ENCODE data around the gene NTF3. TPM values are rescaled to one million over a fixed set of nuclear protein-coding genes. Genes with fewer than 3 reads are reported as not detected.

The NTF3 gene
- 1 to 10 TPM in 2 of 4 donors, under 1 TPM in 2; 0.53 to 1.9 (median 1.3) TPM for total RNA-seq
- 1.7 TPM for polyA plus RNA-seq
- long read RNA-seq, donor 1, partial matches to known transcripts, result 0 of 1 reads
- long read RNA-seq, donor 1, other reads (novel, unspliced or antisense), result 0 of 1 reads
- long read RNA-seq, donor 2, partial matches to known transcripts, result 0 of 1 reads
- long read RNA-seq, donor 2, other reads (novel, unspliced or antisense), result 1 of 1 reads
- long read RNA-seq, donor 3, result 0 reads
- long read RNA-seq, donor 4, partial matches to known transcripts, result 0 of 1 reads
- long read RNA-seq, donor 4, other reads (novel, unspliced or antisense), result 0 of 1 reads

DNA sequence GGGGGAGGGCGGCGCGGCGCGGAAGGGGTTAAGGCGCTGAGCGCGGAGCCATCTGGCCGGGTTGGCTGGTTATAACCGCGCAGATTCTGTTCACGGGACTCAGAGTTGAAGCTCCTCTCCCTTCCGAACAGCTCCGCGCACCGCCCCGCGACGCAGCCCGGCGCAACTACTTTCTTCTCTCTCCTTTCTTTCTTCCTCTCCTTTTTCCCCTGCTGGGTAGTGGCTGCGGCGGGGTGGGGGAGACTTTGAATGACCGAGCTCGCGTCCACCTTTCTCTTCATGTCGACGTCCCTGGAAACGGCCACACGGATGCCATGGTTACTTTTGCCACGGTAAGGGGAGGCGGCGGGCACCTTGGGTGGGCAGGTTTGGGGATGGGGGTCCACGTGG lies at the start of gene NTF3:
NTF3 (plus strand) TSS at position 98 of the 390 bp plus-strand sequence; CDS start at position 315, 217 bp downstream.
- peak within 1 kb of the TSS; percentile 88 for H3K4me3 ChIP-seq (ENCODE audit: low read length)
- under 1% methylated on average over 34 of the region's 34 CpGs for WGBS
- H3K9me3 ChIP-seq (ENCODE audit: control insufficient read depth, low read length), result no peaks in the 10 kb centered on the region
- no peaks in the 10 kb centered on the region for H3K27me3 ChIP-seq (ENCODE audit: control insufficient read depth, insufficient read depth)
- H3K4me1 ChIP-seq (ENCODE audit: control insufficient read depth, insufficient read depth, low read length), result peaks cover 5% of the 10 kb centered on the region
- no peak within 1 kb of the TSS for H3K27ac ChIP-seq (ENCODE audit: low read length)
- intact Hi-C loops (cut with DNase I), result loop anchor here in 1 of 4 donors (10.0 kb wide), 1 partner anchor 363 kb away; no protein-coding TSS in a partner anchor
- ATAC-seq, result peak; percentile 59 to 70
- peak; percentile 25 to 75 (median 73) for DNase-seq

DNA sequence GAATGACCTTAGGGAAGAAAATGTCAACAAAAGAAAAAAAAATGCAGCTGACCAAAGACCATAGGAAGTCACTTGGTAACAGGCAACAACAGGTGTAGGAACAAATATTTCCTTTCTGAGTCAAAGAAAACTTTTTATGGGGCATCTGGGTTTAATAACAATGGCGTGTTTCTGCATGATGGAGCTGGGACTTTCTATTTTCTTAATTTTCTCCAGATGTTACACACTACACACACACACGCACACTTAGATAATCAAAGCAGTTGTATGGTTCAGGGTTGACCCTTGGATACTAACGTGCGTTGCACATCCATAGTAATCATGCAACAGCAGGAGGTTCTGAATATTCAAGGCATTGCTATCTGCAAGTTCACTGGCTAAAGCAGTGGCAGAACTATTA lies 47.9 kb upstream of the NTF3 start:
- DNase-seq, result no peak
- 88% methylated on average over 4 of the region's 4 CpGs for WGBS

DNA sequence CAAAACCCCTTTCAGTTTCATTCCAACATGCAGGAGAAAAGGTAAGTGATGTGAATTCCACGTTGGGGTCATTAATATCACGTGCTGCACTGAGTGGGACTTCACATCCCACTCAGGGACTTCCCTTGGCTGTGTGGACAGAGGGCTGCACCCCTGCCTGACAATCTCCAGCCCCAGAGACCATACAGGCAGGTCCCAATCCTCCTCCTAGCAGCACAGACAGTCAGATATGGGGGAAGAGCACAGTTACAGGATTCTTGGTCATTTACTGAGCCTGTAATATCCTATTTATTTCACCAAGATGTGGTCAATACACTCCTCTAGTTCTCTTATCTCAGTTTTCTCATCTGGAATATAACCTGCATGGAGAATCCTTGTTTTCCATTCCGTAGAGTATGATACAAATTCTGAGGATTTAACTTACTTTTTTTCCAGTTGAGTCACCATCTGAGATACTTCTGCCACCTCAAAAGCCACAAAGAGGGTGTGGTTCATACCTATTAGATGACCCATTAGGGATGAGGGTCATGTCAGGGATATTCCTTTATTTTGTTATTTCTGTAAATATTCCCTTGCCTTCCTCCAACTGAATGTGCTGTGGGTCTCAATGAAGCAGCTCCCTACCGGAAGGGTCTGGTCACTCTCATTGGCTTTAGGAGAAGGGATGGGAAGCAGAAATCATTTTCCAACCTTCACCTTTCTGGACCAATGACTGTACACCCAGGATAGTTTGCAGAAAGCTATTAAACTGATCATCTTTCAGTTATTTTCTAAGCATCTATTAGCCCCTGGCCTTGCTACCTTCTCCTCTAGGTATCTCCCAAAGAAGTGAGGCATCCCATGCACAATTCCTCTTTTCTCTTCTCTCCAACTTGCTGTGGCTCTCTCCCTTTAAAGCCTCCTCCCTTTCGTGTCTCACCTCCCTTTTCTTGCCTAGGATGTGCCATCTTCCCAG lies 43.0 kb upstream of the NTF3 start:
- H3K9me3 ChIP-seq (ENCODE audit: control insufficient read depth, low read length), result no peaks in the 10 kb centered on the region
- intact Hi-C loops (cut with DNase I), result no loop called here
- H3K27me3 ChIP-seq (ENCODE audit: control insufficient read depth, insufficient read depth), result no peaks in the 10 kb centered on the region
- no peaks in the 10 kb centered on the region for H3K4me1 ChIP-seq (ENCODE audit: control insufficient read depth, insufficient read depth, low read length)
- H3K27ac ChIP-seq (ENCODE audit: low read length), result no peak overlapping the region
- DNase-seq, result no peak
- H3K4me3 ChIP-seq (ENCODE audit: low read length), result no peak overlapping the region
- no peak for ATAC-seq
- 84% methylated on average over 5 of the region's 5 CpGs for WGBS

More for the DNA sequence above, 47.9 kb upstream of the NTF3 start:
- Histone ChIP-seq H3K4me1 (ENCODE audit: control insufficient read depth, insufficient read depth, low read length) (no peaks in the 10 kb centered on the region), H3K27me3 (ENCODE audit: control insufficient read depth, insufficient read depth) (no peaks in the 10 kb centered on the region), H3K4me3 (ENCODE audit: low read length) (no peak overlapping the region), H3K9me3 (ENCODE audit: control insufficient read depth, low read length) (no peaks in the 10 kb centered on the region), H3K27ac (ENCODE audit: low read length) (no peak overlapping the region)
- intact Hi-C loops (cut with DNase I), result no loop called here
- ATAC-seq, result no peak

DNA sequence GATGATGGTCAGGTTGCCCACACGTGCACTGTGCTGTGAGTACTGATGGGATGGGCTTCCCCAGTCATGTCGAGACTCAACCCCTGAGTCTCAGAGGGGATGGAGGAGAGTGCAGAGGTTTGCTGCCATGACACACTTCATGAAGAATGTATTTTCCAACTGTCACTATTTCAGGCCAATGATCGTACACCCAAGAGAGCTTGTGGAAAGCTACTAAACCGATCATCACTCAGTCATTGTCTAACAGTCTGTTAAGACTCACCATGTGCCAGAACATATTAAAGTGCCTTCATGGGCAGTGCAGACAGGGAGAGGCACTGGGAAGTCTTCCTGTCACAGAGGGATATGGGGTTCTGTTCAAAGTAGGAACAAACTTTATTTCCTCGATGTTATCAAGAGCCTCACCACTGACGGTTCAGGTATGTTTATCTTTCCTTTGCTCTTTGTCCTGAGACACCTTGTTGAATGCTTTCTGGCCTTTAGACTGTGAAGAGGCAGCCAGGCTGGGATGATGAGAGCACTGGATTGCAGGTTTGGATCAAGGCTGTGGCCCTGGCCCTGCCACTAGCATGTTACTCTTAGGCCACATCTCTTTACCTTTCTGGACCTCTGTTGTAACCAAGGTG lies 41.6 kb upstream of the NTF3 start:
- Histone ChIP-seq H3K9me3 (ENCODE audit: control insufficient read depth, low read length) (no peaks in the 10 kb centered on the region), H3K27ac (ENCODE audit: low read length) (no peak overlapping the region), H3K4me1 (ENCODE audit: control insufficient read depth, insufficient read depth, low read length) (no peaks in the 10 kb centered on the region), H3K27me3 (ENCODE audit: control insufficient read depth, insufficient read depth) (no peaks in the 10 kb centered on the region), H3K4me3 (ENCODE audit: low read length) (no peak overlapping the region)
- DNase-seq (no peak), ATAC-seq (no peak)
- intact Hi-C loops (cut with DNase I), result no loop called here
- WGBS, result 78% methylated on average over 6 of the region's 6 CpGs

DNA sequence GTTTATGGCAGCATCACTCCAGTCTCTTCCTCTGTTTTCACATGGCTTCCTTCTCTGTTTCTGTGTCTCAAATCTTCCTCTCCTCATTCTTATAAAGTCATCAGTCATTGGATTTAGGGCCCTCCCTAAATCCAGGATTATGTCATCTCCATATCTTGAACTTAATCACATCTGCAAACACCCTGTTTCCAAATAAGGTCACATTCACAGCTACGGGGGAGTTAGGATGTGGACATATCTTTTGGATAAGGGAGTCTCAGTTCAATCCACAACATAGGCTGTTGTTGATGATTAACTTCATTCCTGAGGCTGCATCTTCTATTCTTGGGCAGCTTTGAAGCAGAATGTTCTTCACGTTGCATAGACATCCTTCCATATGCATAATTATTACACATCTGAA lies 40.3 kb upstream of the NTF3 start:
- DNase-seq, result no peak
- intact Hi-C loops (cut with DNase I), result no loop called here
- Histone ChIP-seq H3K9me3 (ENCODE audit: control insufficient read depth, low read length) (no peaks in the 10 kb centered on the region), H3K4me3 (ENCODE audit: low read length) (no peak overlapping the region), H3K27ac (ENCODE audit: low read length) (no peak overlapping the region), H3K4me1 (ENCODE audit: control insufficient read depth, insufficient read depth, low read length) (no peaks in the 10 kb centered on the region), H3K27me3 (ENCODE audit: control insufficient read depth, insufficient read depth) (no peaks in the 10 kb centered on the region)
- WGBS, result 30% methylated on average over 2 of the region's 2 CpGs
- ATAC-seq, result no peak

DNA sequence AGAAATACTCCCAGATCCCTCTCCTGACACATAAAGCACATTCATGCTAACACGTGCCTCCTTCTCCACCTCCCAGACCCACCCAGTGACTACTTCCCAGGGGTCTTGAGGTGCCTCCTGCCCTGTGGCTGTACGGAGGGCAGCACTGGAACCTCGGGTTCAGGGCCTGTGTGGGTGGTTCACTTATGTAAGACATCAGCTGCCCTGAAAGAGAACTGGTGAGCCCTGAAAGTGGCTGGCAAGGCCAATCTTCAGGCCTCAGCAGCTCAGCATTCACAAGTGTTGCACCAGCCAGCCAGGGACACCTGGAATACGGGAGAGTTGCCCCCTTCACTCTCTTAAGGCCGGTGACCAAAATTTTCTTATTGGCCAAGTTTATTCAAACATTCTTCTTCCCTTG lies 38.9 kb upstream of the NTF3 start:
- Histone ChIP-seq H3K4me3 (ENCODE audit: low read length) (no peak overlapping the region), H3K27ac (ENCODE audit: low read length) (no peak overlapping the region), H3K4me1 (ENCODE audit: control insufficient read depth, insufficient read depth, low read length) (no peaks in the 10 kb centered on the region), H3K9me3 (ENCODE audit: control insufficient read depth, low read length) (no peaks in the 10 kb centered on the region), H3K27me3 (ENCODE audit: control insufficient read depth, insufficient read depth) (no peaks in the 10 kb centered on the region)
- DNase-seq (peak in 1 of 3 donors; percentile 22), ATAC-seq (no peak)
- 85% methylated on average over 5 of the region's 5 CpGs for WGBS
- intact Hi-C loops (cut with DNase I), result no loop called here

DNA sequence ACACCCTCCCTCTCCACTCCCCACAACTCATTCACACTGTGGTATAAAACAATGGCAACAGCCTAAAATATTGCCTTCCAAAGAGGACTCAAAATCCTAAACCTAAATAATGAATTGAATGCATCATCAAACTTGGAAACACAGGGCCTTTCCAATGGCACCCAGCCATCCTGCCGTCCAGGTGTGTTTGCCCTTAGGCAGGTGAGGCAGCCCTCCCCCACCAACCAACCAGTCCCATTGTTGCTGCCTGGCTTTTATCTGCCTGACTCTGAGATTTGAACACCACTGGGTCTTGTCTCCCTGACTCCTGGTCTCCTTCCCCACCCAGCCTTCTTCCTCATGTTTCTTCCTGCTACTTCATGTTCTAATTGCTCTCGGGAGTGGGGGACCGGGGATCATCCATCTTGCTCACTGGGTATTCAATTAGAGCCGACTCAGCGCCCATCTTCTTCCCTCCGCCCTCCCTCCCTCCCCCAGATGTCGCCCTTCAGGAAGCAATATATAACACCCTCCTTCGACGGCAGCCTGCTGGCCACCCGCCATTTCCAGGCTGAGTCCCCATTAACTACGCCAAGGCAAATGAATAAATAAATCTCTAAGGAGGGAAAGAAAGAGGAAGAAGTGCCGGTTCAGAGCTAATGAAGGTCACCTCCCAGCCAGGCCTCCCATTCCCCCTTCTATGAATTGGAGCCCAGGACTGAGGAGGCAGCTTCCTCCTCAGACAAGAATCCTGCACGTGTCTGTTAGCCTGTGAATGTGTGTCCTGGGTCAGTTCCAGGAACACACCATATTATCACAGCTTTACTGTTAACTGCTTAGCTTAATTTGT lies 36.3 kb upstream of the NTF3 start:
- WGBS, result 15% methylated on average over 13 of the region's 13 CpGs
- intact Hi-C loops (cut with DNase I), result no loop called here
- no peak overlapping the region for H3K4me3 ChIP-seq (ENCODE audit: low read length)
- DNase-seq (peak; percentile 20 to 68 (median 55)), ATAC-seq (peak in 1 of 2 donors; percentile 22)
- no peak overlapping the region for H3K27ac ChIP-seq (ENCODE audit: low read length)
- no peaks in the 10 kb centered on the region for H3K27me3 ChIP-seq (ENCODE audit: control insufficient read depth, insufficient read depth)
- no peaks in the 10 kb centered on the region for H3K4me1 ChIP-seq (ENCODE audit: control insufficient read depth, insufficient read depth, low read length)
- H3K9me3 ChIP-seq (ENCODE audit: control insufficient read depth, low read length), result no peaks in the 10 kb centered on the region

DNA sequence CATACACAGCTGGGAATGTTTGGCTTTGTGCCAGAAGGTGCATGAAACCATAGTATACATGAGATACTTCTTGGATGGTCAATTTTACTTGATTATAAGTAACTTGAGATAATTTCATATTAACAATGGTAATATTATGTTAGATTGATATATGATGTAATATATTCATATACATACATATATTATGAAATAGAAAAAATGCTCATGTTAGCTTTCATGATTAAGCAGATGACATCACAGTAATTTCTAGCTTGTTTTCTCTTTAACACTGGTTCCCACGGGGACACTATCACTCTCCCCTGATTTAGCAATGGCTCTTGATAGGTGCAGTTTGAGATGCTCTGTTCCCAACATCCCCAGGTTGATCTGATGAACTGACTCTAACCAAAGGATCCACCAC lies 35.4 kb upstream of the NTF3 start:
- H3K27me3 ChIP-seq (ENCODE audit: control insufficient read depth, insufficient read depth), result no peaks in the 10 kb centered on the region
- H3K4me3 ChIP-seq (ENCODE audit: low read length), result no peak overlapping the region
- WGBS, result 84% methylated on average over 1 of the region's 1 CpG
- ATAC-seq, result no peak
- no peaks in the 10 kb centered on the region for H3K9me3 ChIP-seq (ENCODE audit: control insufficient read depth, low read length)
- DNase-seq, result no peak
- no peaks in the 10 kb centered on the region for H3K4me1 ChIP-seq (ENCODE audit: control insufficient read depth, insufficient read depth, low read length)
- H3K27ac ChIP-seq (ENCODE audit: low read length), result no peak overlapping the region
- intact Hi-C loops (cut with DNase I), result no loop called here

DNA sequence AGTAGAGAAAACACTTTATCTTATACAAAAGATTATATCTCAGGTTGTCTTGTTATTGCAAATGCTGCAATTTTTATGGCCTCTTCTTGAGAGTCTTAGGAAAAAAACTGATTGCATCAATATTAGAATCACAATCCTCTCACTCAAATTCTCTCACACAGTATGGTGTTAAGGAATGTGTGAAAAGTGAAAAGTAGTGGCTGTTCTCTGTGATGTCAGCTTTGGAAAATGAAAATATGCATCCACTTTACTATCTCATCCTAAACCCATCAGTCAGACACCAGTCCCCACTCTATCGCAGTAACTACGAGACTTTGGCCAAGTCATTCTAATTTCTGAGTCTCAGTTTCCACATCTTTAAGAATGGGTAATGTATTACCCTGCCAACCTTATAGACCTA lies 32.6 kb upstream of the NTF3 start:
- Histone ChIP-seq H3K27me3 (ENCODE audit: control insufficient read depth, insufficient read depth) (no peaks in the 10 kb centered on the region), H3K4me3 (ENCODE audit: low read length) (no peak overlapping the region), H3K27ac (ENCODE audit: low read length) (no peak overlapping the region), H3K4me1 (ENCODE audit: control insufficient read depth, insufficient read depth, low read length) (no peaks in the 10 kb centered on the region), H3K9me3 (ENCODE audit: control insufficient read depth, low read length) (no peaks in the 10 kb centered on the region)
- DNase-seq (no peak), ATAC-seq (no peak)
- intact Hi-C loops (cut with DNase I), result no loop called here
- 88% methylated on average over 2 of the region's 2 CpGs for WGBS
